H9 (cell line): Measurements from ENCODE around the gene METRNL. TPM values are rescaled to one million over a fixed set of nuclear protein-coding genes. Genes with fewer than 3 reads are reported as not detected.

Experiments
- DNase-seq: peaks from one replicate; pipeline ENCODE4 v3.0.0-alpha.2; 2017
- H2AFZ ChIP-seq: one replicate; pipeline ENCODE4 v1.6.1; 2013; ENCODE audit warnings: mild to moderate bottlenecking, low read length, control low read depth, moderate library complexity
- H2AK5ac ChIP-seq: 2 replicates; pipeline ENCODE4 v1.6.1; 2013; ENCODE audit warnings: low read length, control low read depth, mixed read lengths; ENCODE audit not compliant: insufficient read length
- H2BK120ac ChIP-seq: one replicate; pipeline ENCODE4 v1.6.1; 2013; ENCODE audit warnings: low read depth, mild to moderate bottlenecking, low read length, control low read depth, inconsistent platforms; ENCODE audit not compliant: poor library complexity, severe bottlenecking
- H2BK12ac ChIP-seq: 2 replicates; pipeline ENCODE4 v1.6.1; 2013; ENCODE audit warnings: low read length, control low read depth, mixed read lengths, low read depth; ENCODE audit not compliant: insufficient read length
- H2BK15ac ChIP-seq: 2 replicates; pipeline ENCODE4 v1.6.1; 2013; ENCODE audit warnings: low read depth, low read length, control low read depth
- H2BK20ac ChIP-seq: one replicate; pipeline ENCODE4 v1.6.1; 2013; ENCODE audit warnings: low read depth, mild to moderate bottlenecking, low read length, control low read depth, inconsistent platforms; ENCODE audit not compliant: poor library complexity, severe bottlenecking
- H2BK5ac ChIP-seq: 2 replicates; pipeline ENCODE4 v1.6.1; 2013; ENCODE audit warnings: low read length, control low read depth, mixed read lengths; ENCODE audit not compliant: insufficient read length
- H3K14ac ChIP-seq: 2 replicates; pipeline ENCODE4 v1.6.1; 2013; ENCODE audit warnings: low read length, control low read depth; ENCODE audit not compliant: insufficient read depth
- H3K18ac ChIP-seq: 2 replicates; pipeline ENCODE4 v1.6.1; 2013; ENCODE audit warnings: low read depth, mild to moderate bottlenecking, mixed read lengths, low read length, control low read depth; ENCODE audit not compliant: insufficient read length
- H3K23ac ChIP-seq: 2 replicates; pipeline ENCODE4 v1.6.1; 2013; ENCODE audit warnings: low read length, control low read depth, mixed read lengths, low read depth; ENCODE audit not compliant: insufficient read length
- H3K23me2 ChIP-seq: 2 replicates; pipeline ENCODE4 v1.6.1; 2013; ENCODE audit warnings: low read depth, mild to moderate bottlenecking, mixed read lengths, low read length, control low read depth; ENCODE audit not compliant: insufficient read length, poor library complexity, severe bottlenecking
- H3K27ac ChIP-seq: 2 replicates; pipeline ENCODE4 v1.5.1; 2013; ENCODE audit warnings: low read length, control low read depth, mixed read lengths, low read depth; ENCODE audit not compliant: insufficient read length
- H3K27me3 ChIP-seq: 2 replicates; pipeline ENCODE4 v1.6.1; 2013; ENCODE audit warnings: low read length, control low read depth, inconsistent platforms; ENCODE audit not compliant: insufficient read depth
- H3K4ac ChIP-seq: 2 replicates; pipeline ENCODE4 v1.6.1; 2013; ENCODE audit warnings: low read depth, mild to moderate bottlenecking, control low read depth, inconsistent platforms, low read length, moderate library complexity
- H3K4me1 ChIP-seq: 2 replicates; pipeline ENCODE4 v1.6.1; 2013; ENCODE audit warnings: low read length, control low read depth, inconsistent platforms; ENCODE audit not compliant: insufficient read depth
- H3K4me2 ChIP-seq: 2 replicates; pipeline ENCODE4 v1.6.1; 2013; ENCODE audit warnings: low read length, control low read depth, mixed read lengths; ENCODE audit not compliant: insufficient read length, insufficient read depth
- H3K56ac ChIP-seq: 2 replicates; pipeline ENCODE4 v1.6.1; 2013; ENCODE audit warnings: low read depth, mild to moderate bottlenecking, mixed read lengths, low read length, control low read depth; ENCODE audit not compliant: insufficient read length
- H3K79me1 ChIP-seq: 2 replicates; pipeline ENCODE4 v1.6.1; 2013; ENCODE audit warnings: low read depth, mild to moderate bottlenecking, moderate library complexity, low read length, control low read depth, inconsistent platforms; ENCODE audit not compliant: insufficient read depth, poor library complexity, severe bottlenecking
- H3K79me2 ChIP-seq: 2 replicates; pipeline ENCODE4 v1.6.1; 2013; ENCODE audit warnings: low read length, control low read depth, inconsistent platforms; ENCODE audit not compliant: insufficient read depth
- H3K9ac ChIP-seq: 2 replicates; pipeline ENCODE4 v1.6.1; 2013; ENCODE audit warnings: low read length, control low read depth, mixed read lengths; ENCODE audit not compliant: insufficient read length; ENCODE audit errors: extremely low read depth
- H3K9me3 ChIP-seq: one replicate; pipeline ENCODE4 v1.6.1; 2013; ENCODE audit warnings: low read depth, low read length, inconsistent platforms; ENCODE audit not compliant: control insufficient read depth
- H3T11ph ChIP-seq: one replicate; pipeline ENCODE4 v1.6.1; 2013; ENCODE audit warnings: mild to moderate bottlenecking, low read length, control low read depth, inconsistent platforms
- H4K20me1 ChIP-seq: one replicate; pipeline ENCODE4 v1.6.1; 2013; ENCODE audit not compliant: control insufficient read depth, insufficient read length, insufficient read depth
- H4K5ac ChIP-seq: 2 replicates; pipeline ENCODE4 v1.6.1; 2013; ENCODE audit warnings: low read depth, mild to moderate bottlenecking, mixed read lengths, low read length, control low read depth; ENCODE audit not compliant: insufficient read length
- H4K8ac ChIP-seq: replicated peaks from 2 replicates; pipeline ENCODE4 v1.6.1; 2013; ENCODE audit warnings: low read length, control low read depth, mixed read lengths, low read depth; ENCODE audit not compliant: insufficient read length
- H4K91ac ChIP-seq: 2 replicates; pipeline ENCODE4 v1.6.1; 2013; ENCODE audit warnings: low read depth, mild to moderate bottlenecking, moderate library complexity, mixed read lengths, low read length, control low read depth; ENCODE audit not compliant: insufficient read length
- H3K27ac Mint-ChIP-seq, 3 experiments: 2 replicates in 2 of 3; 3 replicates in 1 of 3; pipeline ENCODE4 v1.8.0; 2020 to 2021; ENCODE audit warnings: mixed read lengths in 3 of 3, mild to moderate bottlenecking in 1 of 3, moderate library complexity in 1 of 3
- H3K27me3 Mint-ChIP-seq: 2 replicates; pipeline ENCODE4 v1.8.0; 2021; ENCODE audit warnings: low read depth, mild to moderate bottlenecking, moderate library complexity, mixed read lengths
- H3K36me3 Mint-ChIP-seq, 3 experiments: 2 replicates in 2 of 3; 3 replicates in 1 of 3; pipeline ENCODE4 v1.8.0; 2020 to 2021; ENCODE audit warnings: low read depth in 3 of 3, mixed read lengths in 3 of 3; ENCODE audit not compliant: insufficient read depth in 1 of 3
- H3K4me1 Mint-ChIP-seq, 2 experiments: 2 replicates each; pipeline ENCODE4 v1.8.0; 2020; ENCODE audit warnings: mixed read lengths in 2 of 2
- H3K4me3 Mint-ChIP-seq, 2 experiments: 2 replicates in 1 of 2; 3 replicates in 1 of 2; pipeline ENCODE4 v1.8.0; 2020 to 2021; ENCODE audit warnings: mild to moderate bottlenecking in 2 of 2, mixed read lengths in 2 of 2, moderate library complexity in 1 of 2
- H3K9me3 Mint-ChIP-seq, 2 experiments: 2 replicates in 1 of 2; 3 replicates in 1 of 2; pipeline ENCODE4 v1.8.0; 2020; ENCODE audit warnings: mild to moderate bottlenecking in 2 of 2, mixed read lengths in 2 of 2, moderate library complexity in 1 of 2
- WGBS: extraction: QIAGEN DNeasy Blood & Tissue Kit; methylation state at CpG from one replicate; pipeline ENCODE4 v1.1.7; 2013; ENCODE audit warnings: missing lambda C conversion rate, low lambda C conversion rate, mixed read lengths; ENCODE audit not compliant: insufficient read length; ENCODE audit errors: extremely low coverage; 5-methylcytosine and 5-hydroxymethylcytosine counted together
- total RNA-seq: library from RNA; stranded (reverse); gene quantifications from 2 replicates; pipeline ENCODE4 v1.2.1, GENCODE V29; 2021
- TF ChIP-seq, protein P1 (sequence below): fragments of 200-600 bp; sonication (generic); conservative IDR thresholded peaks from 3 replicates; pipeline ENCODE4 v1.8.0; 2021; ENCODE audit warnings: antibody characterized with exemption, mild to moderate bottlenecking

Gene METRNL
- total RNA-seq, 1 experiment from 2014 or later, result 21.4 TPM

DNA sequence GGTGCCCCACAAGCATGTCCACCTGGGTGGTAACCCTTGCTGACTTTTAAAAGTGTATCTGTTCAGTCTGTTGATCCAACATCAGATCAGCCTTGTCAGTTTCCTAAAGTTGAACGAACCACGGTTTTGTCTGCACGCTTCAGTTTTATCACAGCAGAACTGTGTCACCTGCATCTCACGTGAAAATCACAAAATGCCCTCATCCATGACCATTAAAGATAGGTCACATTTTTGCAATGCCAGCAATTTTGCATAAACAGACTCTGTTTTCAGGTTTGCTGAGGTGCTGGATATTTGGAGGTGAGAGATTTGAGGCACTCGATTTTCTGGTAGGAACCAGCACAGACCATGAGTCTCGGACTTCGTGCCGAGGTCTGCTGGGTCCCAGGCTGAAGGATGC, 3.0 kb downstream of the METRNL start:
- Histone ChIP-seq H3K56ac (no peak overlapping the region), H3K79me1 (no peaks in the 10 kb centered on the region), H2BK20ac (no peak overlapping the region), H2BK120ac (no peak overlapping the region), H3K27me3 (peaks cover 14% of the 10 kb centered on the region; the same call in 1 of the 2 replicates), H4K5ac (no peak overlapping the region), H3K9me3 (no peaks in the 10 kb centered on the region), H2BK15ac (no peak overlapping the region), H3K18ac (no peak overlapping the region), H2AK5ac (no peak overlapping the region), H3K9ac (no peak overlapping the region), H3K4me2 (no peak overlapping the region), H3K14ac (no peak overlapping the region), H3K23ac (no peak overlapping the region), H3K27ac (no peak overlapping the region), H2BK5ac (no peak overlapping the region), H3K79me2 (no peaks in the 10 kb centered on the region; the same call in 1 of the 2 replicates), H2BK12ac (no peak overlapping the region), H4K20me1 (no peaks in the 10 kb centered on the region), H3K23me2 (peaks cover 6% of the 10 kb centered on the region), H4K8ac (no peak overlapping the region), H4K91ac (no peak overlapping the region), H3T11ph (no peak overlapping the region), H3K4ac (no peak overlapping the region), H3K4me1 (peaks cover 11% of the 10 kb centered on the region; the same call in 1 of the 2 replicates), H2AFZ (no peak overlapping the region)
- H3K36me3 Mint-ChIP-seq, result peaks cover 14 to 23% (median 22%) of the 10 kb centered on the region in 3 experiments; a peak in 6 of 7 replicates
- peaks cover 35% of the 10 kb centered on the region for H3K27me3 Mint-ChIP-seq
- no peaks in the 10 kb centered on the region for H3K9me3 Mint-ChIP-seq
- H3K4me1 Mint-ChIP-seq, result peaks cover 31 to 38% of the 10 kb centered on the region in 2 experiments
- peak overlapping the region in 1 of 3 experiments; percentile 48; a peak in 4 of 7 replicates for H3K27ac Mint-ChIP-seq
- H3K4me3 Mint-ChIP-seq, result peak overlapping the region; percentile 54 to 76
- no CpG with 5 or more reads among the region's 8 CpGs for WGBS
- no peak for DNase-seq
- TF ChIP-seq, protein P1, sequence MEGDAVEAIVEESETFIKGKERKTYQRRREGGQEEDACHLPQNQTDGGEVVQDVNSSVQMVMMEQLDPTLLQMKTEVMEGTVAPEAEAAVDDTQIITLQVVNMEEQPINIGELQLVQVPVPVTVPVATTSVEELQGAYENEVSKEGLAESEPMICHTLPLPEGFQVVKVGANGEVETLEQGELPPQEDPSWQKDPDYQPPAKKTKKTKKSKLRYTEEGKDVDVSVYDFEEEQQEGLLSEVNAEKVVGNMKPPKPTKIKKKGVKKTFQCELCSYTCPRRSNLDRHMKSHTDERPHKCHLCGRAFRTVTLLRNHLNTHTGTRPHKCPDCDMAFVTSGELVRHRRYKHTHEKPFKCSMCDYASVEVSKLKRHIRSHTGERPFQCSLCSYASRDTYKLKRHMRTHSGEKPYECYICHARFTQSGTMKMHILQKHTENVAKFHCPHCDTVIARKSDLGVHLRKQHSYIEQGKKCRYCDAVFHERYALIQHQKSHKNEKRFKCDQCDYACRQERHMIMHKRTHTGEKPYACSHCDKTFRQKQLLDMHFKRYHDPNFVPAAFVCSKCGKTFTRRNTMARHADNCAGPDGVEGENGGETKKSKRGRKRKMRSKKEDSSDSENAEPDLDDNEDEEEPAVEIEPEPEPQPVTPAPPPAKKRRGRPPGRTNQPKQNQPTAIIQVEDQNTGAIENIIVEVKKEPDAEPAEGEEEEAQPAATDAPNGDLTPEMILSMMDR, result no peak
